A549 (cell line): Measurements from ENCODE around the gene APMAP. TPM values are rescaled to one million over a fixed set of nuclear protein-coding genes. Genes with fewer than 3 reads are reported as not detected.

ENCODE experiments used
- ATAC-seq, 2 experiments: fragments of 200-7000 bp in 1 of 2; fragments of >200 bp in 1 of 2; cut with Nextera tagmentation in 1 of 2; cut with Tn5 transposase in 1 of 2; 3 replicates each; pipeline versions ENCODE4 v1.8.0 to v1.9.1; 2018 to 2020; ENCODE audit warnings: mild to moderate bottlenecking in 1 of 2, moderate library complexity in 1 of 2
- CTCF ChIA-PET: fragments of 300-600 bp; sonication (Branson Sonifier 250); formaldehyde crosslinking; extraction: SDS; loops from one replicate; lab custom pipeline; 2021; ENCODE audit warnings: antibody characterized with exemption, inconsistent platforms; lab: Yijun Ruan, JAX
- POLR2A ChIA-PET: fragments of 350-600 bp; formaldehyde crosslinking; extraction: SDS; loops from one replicate; lab custom pipeline; 2021; ENCODE audit warnings: antibody characterized with exemption, inconsistent platforms; lab: Yijun Ruan, JAX
- DNase-seq, 2 experiments: peaks; one replicate each; pipeline versions ENCODE4 v3.0.0 to v3.0.0-alpha.2; 2011 to 2016; ENCODE audit warnings: low read depth in 1 of 2, low spot score in 1 of 2
- FAIRE-seq: peaks from 2 replicates; lab custom pipeline; 2011; peaks lifted over from hg19 to GRCh38; lab: Jason Lieb, UNC
- H3K27ac ChIP-seq, 2 experiments: fragments of >200 bp; sonication (Bioruptor Twin); formaldehyde crosslinking; 3 replicates each; pipeline ENCODE4 v1.5.1; 2016 to 2017
- H3K4me1 ChIP-seq: fragments of >200 bp; sonication (Bioruptor Twin); formaldehyde crosslinking; 3 replicates; pipeline ENCODE4 v1.6.1; 2016
- H3K4me2 ChIP-seq: fragments of >200 bp; sonication (Bioruptor Twin); formaldehyde crosslinking; 3 replicates; pipeline ENCODE4 v1.6.1; 2016
- H3K4me3 ChIP-seq: fragments of >200 bp; sonication (Bioruptor Twin); formaldehyde crosslinking; 3 replicates; pipeline ENCODE4 v1.5.1; 2016
- H3K9me3 ChIP-seq: fragments of >200 bp; sonication (Bioruptor Twin); formaldehyde crosslinking; 3 replicates; pipeline ENCODE4 v1.6.1; 2016
- BHLHE40 ChIP-seq: IDR thresholded peaks from 2 replicates; pipeline ENCODE4 v1.6.1; 2012; ENCODE audit warnings: low read depth, low read length, inconsistent platforms
- CHD4 ChIP-seq: fragments of 200-600 bp; sonication (generic); IDR thresholded peaks from 2 replicates; pipeline ENCODE4 v1.6.1; 2016; ENCODE audit warnings: antibody characterized with exemption, mild to moderate bottlenecking, borderline replicate concordance
- E2F6 ChIP-seq: IDR thresholded peaks from 2 replicates; pipeline ENCODE4 v1.6.1; 2012; ENCODE audit warnings: low read depth, borderline replicate concordance
- ESRRA ChIP-seq: fragments of 150-350 bp; IDR thresholded peaks from 2 replicates; pipeline ENCODE4 v1.6.1; 2014; ENCODE audit warnings: mild to moderate bottlenecking, low read length, borderline replicate concordance
- FOSB ChIP-seq: fragments of 250-450 bp; sonication (Bioruptor Pico); IDR thresholded peaks from 2 replicates; pipeline ENCODE4 v1.5.0; 2020; ENCODE audit warnings: mild to moderate bottlenecking, moderate library complexity
- GATA3 ChIP-seq: IDR thresholded peaks from 2 replicates; pipeline ENCODE4 v1.6.1; 2012; ENCODE audit warnings: borderline replicate concordance
- HDAC2 ChIP-seq: fragments of 200-600 bp; sonication (generic); IDR thresholded peaks from 2 replicates; pipeline ENCODE4 v1.6.1; 2016
- HMGXB4 ChIP-seq: fragments of 250-450 bp; sonication (Bioruptor Pico); IDR thresholded peaks from 2 replicates; pipeline ENCODE4 v1.5.0; 2021; ENCODE audit warnings: mild to moderate bottlenecking, moderate library complexity, borderline replicate concordance
- JUNB ChIP-seq: fragments of >200 bp; sonication (Bioruptor Twin); formaldehyde crosslinking; IDR thresholded peaks from 2 replicates; pipeline ENCODE4 v1.6.1; 2016
- KDM1A ChIP-seq: fragments of 200-600 bp; sonication (generic); IDR thresholded peaks from 2 replicates; pipeline ENCODE4 v1.6.1; 2016; ENCODE audit warnings: low read depth, mild to moderate bottlenecking
- KDM5A ChIP-seq: fragments of 200-600 bp; sonication (generic); IDR thresholded peaks from 2 replicates; pipeline ENCODE4 v1.6.1; 2016; ENCODE audit warnings: antibody characterized with exemption, mild to moderate bottlenecking
- MAFK ChIP-seq: fragments of 450-650 bp; IDR thresholded peaks from 2 replicates; pipeline ENCODE4 v1.6.1; 2014; ENCODE audit not compliant: partially characterized antibody
- MAZ ChIP-seq: fragments of 150-350 bp; IDR thresholded peaks from 2 replicates; pipeline ENCODE4 v1.6.1; 2014; ENCODE audit warnings: antibody characterized with exemption, low read depth, low read length, borderline replicate concordance
- NFE2L2 ChIP-seq: fragments of 150-350 bp; conservative IDR thresholded peaks from 2 replicates; pipeline ENCODE4 v1.6.1; 2014; ENCODE audit warnings: low read length
- NPAS2 ChIP-seq: fragments of 250-450 bp; sonication (Bioruptor Pico); IDR thresholded peaks from 2 replicates; pipeline ENCODE4 v1.8.0; 2022; ENCODE audit warnings: mild to moderate bottlenecking, moderate library complexity, borderline replicate concordance
- NR3C1 ChIP-seq: fragments of >200 bp; sonication (Bioruptor Twin); formaldehyde crosslinking; IDR thresholded peaks from 3 replicates; pipeline ENCODE4 v1.6.1; 2017
- POLR2A ChIP-seq: IDR thresholded peaks from 2 replicates; pipeline ENCODE4 v1.6.1; 2012; ENCODE audit warnings: mild to moderate bottlenecking, low read length
- POLR2AphosphoS2 ChIP-seq: conservative IDR thresholded peaks from 2 replicates; pipeline ENCODE4 v1.6.1; 2012; ENCODE audit warnings: low read length, improper control_type of control experiment, inconsistent platforms
- RARB ChIP-seq: fragments of 250-450 bp; sonication (Bioruptor Pico); IDR thresholded peaks from 2 replicates; pipeline ENCODE4 v1.8.0; 2021; ENCODE audit warnings: mild to moderate bottlenecking, moderate library complexity
- RFX5 ChIP-seq: fragments of 450-650 bp; IDR thresholded peaks from 2 replicates; pipeline ENCODE4 v1.7.1; 2014; ENCODE audit warnings: antibody characterized with exemption, mild to moderate bottlenecking, moderate library complexity
- SMC3 ChIP-seq: fragments of >200 bp; sonication (Bioruptor Twin); formaldehyde crosslinking; IDR thresholded peaks from 3 replicates; pipeline ENCODE4 v1.6.1; 2018; ENCODE audit warnings: inconsistent platforms
- WGBS: methylation state at CpG from one replicate; pipeline ENCODE4 v1.1.6; 2017; ENCODE audit errors: missing lambda C conversion rate; 5-methylcytosine and 5-hydroxymethylcytosine counted together
- polyA plus RNA-seq, 4 experiments: library from polyadenylated mRNA; depleted of rRNA in 3 of 4; stranded (reverse); fragments of >200 nt; fragmentation: RNase III in 1 of 4; extraction: RNeasy Plus Mini Kit Qiagen cat#74134 plus additional on column Dnase treatment in 1 of 4; gene quantifications; 2 replicates in 3 of 4; 3 replicates in 1 of 4; pipeline ENCODE4 v1.2.3, GENCODE V29; 2011 to 2017
- TF ChIP-seq, protein P1 (sequence below): fragments of >200 bp; sonication (Bioruptor Twin); formaldehyde crosslinking; IDR thresholded peaks from 3 replicates; pipeline ENCODE4 v1.6.1; 2016
- TF ChIP-seq, protein P2 (sequence below): fragments of >200 bp; sonication (Bioruptor Twin); formaldehyde crosslinking; IDR thresholded peaks from 3 replicates; pipeline ENCODE4 v1.5.1; 2016
- TF ChIP-seq, protein P3 (sequence below): fragments of >200 bp; sonication (Bioruptor Twin); formaldehyde crosslinking; IDR thresholded peaks from 2 replicates; pipeline ENCODE4 v1.6.1; 2016

Gene APMAP
- polyA plus RNA-seq, 2 of the 4 experiments (the other 2 are of a cell fraction), result 113 to 141 TPM

- no peak for TF ChIP-seq MAFK
- no peak for TF ChIP-seq ESRRA
- TF ChIP-seq E2F6, result no peak
- TF ChIP-seq NPAS2 (CRISPR knock-in tag), result no peak
These were observed 3.4 kb downstream of the APMAP start (continued) for GRCh38 chr20:24989162-24989561.

- no peak for ATAC-seq
- no peak for FAIRE-seq
- ChIA-PET CTCF (interaction anchor here (0.7 to 1.5 kb wide), 3 partner anchors 8 to 411 kb away, joined by 3 to 5 read pairs (median 4); no protein-coding TSS in a partner anchor), POLR2A (interaction anchor here (0.5 kb wide), 1 partner anchor 267 kb away, joined by 3 read pairs; no protein-coding TSS in a partner anchor)
- Histone ChIP-seq H3K4me2 (no peak overlapping the region), H3K4me1 (peaks cover 14% of the 10 kb centered on the region), H3K4me3 (no peak overlapping the region), H3K9me3 (no peaks in the 10 kb centered on the region), H3K27ac (no peak overlapping the region)
- WGBS, result 93% methylated on average over 7 of the region's 7 CpGs
- DNase-seq, result no peak
- TF ChIP-seq NR3C1 (no peak), BHLHE40 (no peak), HDAC2 (no peak), SMC3 (no peak), E2F6 (no peak), CHD4 (no peak), POLR2A (no peak), RFX5 (no peak)
- TF ChIP-seq, protein P1, sequence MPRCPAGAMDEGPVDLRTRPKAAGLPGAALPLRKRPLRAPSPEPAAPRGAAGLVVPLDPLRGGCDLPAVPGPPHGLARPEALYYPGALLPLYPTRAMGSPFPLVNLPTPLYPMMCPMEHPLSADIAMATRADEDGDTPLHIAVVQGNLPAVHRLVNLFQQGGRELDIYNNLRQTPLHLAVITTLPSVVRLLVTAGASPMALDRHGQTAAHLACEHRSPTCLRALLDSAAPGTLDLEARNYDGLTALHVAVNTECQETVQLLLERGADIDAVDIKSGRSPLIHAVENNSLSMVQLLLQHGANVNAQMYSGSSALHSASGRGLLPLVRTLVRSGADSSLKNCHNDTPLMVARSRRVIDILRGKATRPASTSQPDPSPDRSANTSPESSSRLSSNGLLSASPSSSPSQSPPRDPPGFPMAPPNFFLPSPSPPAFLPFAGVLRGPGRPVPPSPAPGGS, result no peak
These were observed 4.4 kb downstream of the APMAP start for GRCh38 chr20:24987873-24988835.

DNA sequence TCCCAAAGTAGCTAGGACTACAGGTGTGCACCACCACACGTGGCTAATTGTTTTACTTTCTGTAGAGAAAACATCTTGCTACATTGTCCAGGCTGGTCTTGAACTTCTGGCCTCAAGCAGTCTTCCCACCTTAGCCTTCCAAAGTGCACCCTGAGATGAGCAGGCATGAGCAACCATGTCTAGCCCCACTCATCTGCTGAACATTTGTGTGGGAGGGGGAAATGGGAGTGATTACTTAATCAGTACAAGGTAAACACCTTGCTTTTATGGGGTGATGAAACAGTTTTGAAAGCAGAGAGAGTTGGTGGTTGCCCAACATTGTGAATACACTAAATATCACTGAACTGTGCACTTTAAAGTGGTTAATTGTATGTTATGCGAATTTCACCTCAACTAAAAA is 5.3 kb downstream of the APMAP start:
- ChIA-PET POLR2A (no interaction called here), CTCF (interaction anchor here (0.8 kb wide), 1 partner anchor 9 kb away, joined by 3 read pairs; no protein-coding TSS in a partner anchor)
- Histone ChIP-seq H3K4me1 (peaks cover 13% of the 10 kb centered on the region), H3K9me3 (no peaks in the 10 kb centered on the region), H3K27ac (no peak overlapping the region), H3K4me3 (no peak overlapping the region), H3K4me2 (no peak overlapping the region)
- ATAC-seq (no peak), DNase-seq (no peak), FAIRE-seq (no peak)
- 95% methylated on average over 2 of the region's 2 CpGs for WGBS
- TF ChIP-seq RARB (CRISPR knock-in tag) (no peak), JUNB (no peak), SMC3 (no peak), GATA3 (no peak), ESRRA (no peak), HDAC2 (no peak), KDM1A (no peak), POLR2AphosphoS2 (no peak), CHD4 (no peak), KDM5A (no peak), HMGXB4 (CRISPR knock-in tag) (no peak), FOSB (no peak), MAZ (no peak), NPAS2 (CRISPR knock-in tag) (no peak), NFE2L2 (no peak)
- TF ChIP-seq, protein P2, sequence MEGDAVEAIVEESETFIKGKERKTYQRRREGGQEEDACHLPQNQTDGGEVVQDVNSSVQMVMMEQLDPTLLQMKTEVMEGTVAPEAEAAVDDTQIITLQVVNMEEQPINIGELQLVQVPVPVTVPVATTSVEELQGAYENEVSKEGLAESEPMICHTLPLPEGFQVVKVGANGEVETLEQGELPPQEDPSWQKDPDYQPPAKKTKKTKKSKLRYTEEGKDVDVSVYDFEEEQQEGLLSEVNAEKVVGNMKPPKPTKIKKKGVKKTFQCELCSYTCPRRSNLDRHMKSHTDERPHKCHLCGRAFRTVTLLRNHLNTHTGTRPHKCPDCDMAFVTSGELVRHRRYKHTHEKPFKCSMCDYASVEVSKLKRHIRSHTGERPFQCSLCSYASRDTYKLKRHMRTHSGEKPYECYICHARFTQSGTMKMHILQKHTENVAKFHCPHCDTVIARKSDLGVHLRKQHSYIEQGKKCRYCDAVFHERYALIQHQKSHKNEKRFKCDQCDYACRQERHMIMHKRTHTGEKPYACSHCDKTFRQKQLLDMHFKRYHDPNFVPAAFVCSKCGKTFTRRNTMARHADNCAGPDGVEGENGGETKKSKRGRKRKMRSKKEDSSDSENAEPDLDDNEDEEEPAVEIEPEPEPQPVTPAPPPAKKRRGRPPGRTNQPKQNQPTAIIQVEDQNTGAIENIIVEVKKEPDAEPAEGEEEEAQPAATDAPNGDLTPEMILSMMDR, result no peak
- TF ChIP-seq, protein P3, sequence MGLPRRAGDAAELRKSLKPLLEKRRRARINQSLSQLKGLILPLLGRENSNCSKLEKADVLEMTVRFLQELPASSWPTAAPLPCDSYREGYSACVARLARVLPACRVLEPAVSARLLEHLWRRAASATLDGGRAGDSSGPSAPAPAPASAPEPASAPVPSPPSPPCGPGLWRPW, result no peak
- TF ChIP-seq, protein P1, result no peak
